SH-SY5Y (cell line): ENCODE data around the gene CEL.

Source experiments
- GATA2 ChIP-seq: IDR thresholded peaks from 2 replicates; pipeline ENCODE4 v1.6.1; 2011; ENCODE audit warnings: mild to moderate bottlenecking, low read depth, low read length
- GATA3 ChIP-seq: IDR thresholded peaks from 2 replicates; pipeline ENCODE4 v1.6.1; 2011; ENCODE audit warnings: low read depth, mild to moderate bottlenecking, low read length, moderate library complexity

DNA sequence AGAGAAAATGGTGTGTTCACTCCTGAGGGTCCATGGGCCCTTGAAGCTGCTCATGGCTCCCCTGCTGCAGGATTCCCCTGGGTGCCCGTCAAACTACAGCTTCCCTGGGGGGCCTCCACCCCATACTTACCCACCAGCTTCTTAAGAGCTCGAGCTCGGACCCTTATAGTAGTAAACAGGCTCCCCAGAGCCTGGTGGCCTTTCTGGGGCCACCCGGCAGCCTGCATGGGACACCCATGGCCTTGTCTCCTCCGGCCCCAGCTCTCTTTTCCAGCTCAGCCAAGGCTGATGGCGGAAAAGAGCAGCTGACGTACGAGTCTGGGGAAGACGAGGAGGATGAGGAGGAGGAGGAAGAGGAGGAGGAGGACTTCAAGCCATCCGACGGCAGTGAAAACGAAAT lies 4.2 kb upstream of the CEL start:
- no peak for TF ChIP-seq GATA3
- TF ChIP-seq GATA2 = no peak
